HG02642 (cell line): ENCODE data around the gene SH2D3A.
"Not testable (repeated sequence)": the region's sequence is repeated elsewhere in the genome, so short reads cannot be mapped to it uniquely, and the experiment has no call there.

Experiments
- ATAC-seq: cut with Tn5 transposase; IDR thresholded peaks from one replicate; pipeline ENCODE4 v1.9.1; 2021; ENCODE audit warnings: mild to moderate bottlenecking; ENCODE audit not compliant: unreplicated experiment, poor library complexity

The SH2D3A gene

GRCh38 chr19:6762253-6762797, 4.9 kb downstream of the SH2D3A start:
- not testable (repeated sequence) for ATAC-seq

- no peak for ATAC-seq
Measured at GRCh38 chr19:6761053-6761676, 6.1 kb downstream of the SH2D3A start.

GRCh38 chr19:6760606-6761005, 6.6 kb downstream of the SH2D3A start:
- ATAC-seq = no peak

- ATAC-seq = no peak
Measured at GRCh38 chr19:6754653-6755463, 12.4 kb downstream of the SH2D3A start.

GRCh38 chr19:6754136-6754535, 13.1 kb downstream of the SH2D3A start:
- no peak for ATAC-seq

DNA sequence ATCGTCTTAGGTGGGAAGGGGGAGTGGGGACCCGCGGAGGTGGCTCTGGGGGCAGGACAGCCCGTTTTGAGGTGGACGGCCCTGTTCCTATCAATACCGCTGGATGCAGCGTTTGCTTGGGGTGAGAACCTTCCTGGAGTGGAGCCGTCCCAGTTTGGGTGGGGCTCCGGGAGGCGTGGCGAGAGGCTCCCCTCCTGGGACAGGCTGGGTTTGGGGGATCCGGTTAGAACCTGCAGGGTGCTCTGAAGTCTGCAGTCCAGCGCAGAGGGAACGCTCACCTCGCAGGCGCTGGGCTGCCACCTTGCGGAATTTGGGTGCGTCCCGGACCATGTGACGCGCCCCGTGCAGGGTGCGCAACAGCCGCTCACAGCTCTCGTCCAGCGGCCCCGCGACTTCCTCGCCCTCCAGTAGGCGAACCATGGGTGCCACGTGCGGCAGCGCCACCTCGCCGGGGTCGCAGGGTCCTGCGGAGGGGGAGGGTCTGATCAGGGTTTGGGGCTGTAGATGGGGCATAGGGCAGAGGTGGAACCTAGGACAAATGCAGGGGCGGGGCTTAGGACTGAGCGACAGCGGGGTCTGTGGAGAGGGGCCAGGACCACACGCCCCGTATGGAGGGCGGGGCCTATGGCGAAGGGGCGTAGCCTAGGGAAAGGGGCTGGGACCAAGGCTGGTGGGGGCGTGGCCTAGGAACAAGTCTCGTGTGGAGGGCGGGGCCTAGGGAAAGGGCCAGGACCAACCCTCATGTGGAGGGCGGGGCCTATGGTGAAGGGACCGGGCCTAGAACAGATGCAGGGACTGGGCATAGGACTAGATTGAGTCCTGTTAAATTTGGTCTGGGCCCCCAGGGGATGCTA, 13.8 kb downstream of the SH2D3A start:
- peak; percentile 83 for ATAC-seq

- ATAC-seq = no peak
Measured at GRCh38 chr19:6752256-6753177, 14.7 kb downstream of the SH2D3A start.

GRCh38 chr19:6751189-6751588, 16.0 kb downstream of the SH2D3A start:
- no peak for ATAC-seq

DNA sequence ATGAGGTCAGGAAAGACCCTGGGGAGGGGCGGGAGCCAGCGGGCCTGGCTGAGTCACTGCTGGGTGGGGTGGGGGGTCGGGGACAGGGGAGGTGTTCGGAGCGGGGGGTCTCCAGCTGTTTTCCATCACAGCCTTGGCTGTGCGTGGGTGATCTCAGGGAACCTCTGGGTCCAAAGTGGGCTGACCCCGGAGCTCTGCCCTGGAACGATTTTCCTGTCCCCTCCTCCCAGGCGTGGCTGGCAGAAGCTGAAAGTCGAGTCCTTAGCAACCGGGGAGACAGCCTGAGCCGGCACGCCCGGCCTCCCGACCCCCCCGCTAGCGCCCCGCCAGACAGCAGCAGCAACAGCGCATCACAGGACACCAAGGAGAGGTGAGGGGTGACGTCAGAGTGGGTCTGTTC, 17.2 kb downstream of the SH2D3A start:
- no peak for ATAC-seq

GRCh38 chr19:6748543-6748942, 18.7 kb downstream of the SH2D3A start:
- not testable (repeated sequence) for ATAC-seq

- ATAC-seq = no peak
Measured at GRCh38 chr19:6745965-6746364, 21.3 kb downstream of the SH2D3A start.

GRCh38 chr19:6744381-6745301, 22.6 kb downstream of the SH2D3A start:
- ATAC-seq = no peak

GRCh38 chr19:6743714-6744380, 23.4 kb downstream of the SH2D3A start:
- ATAC-seq = no peak

DNA sequence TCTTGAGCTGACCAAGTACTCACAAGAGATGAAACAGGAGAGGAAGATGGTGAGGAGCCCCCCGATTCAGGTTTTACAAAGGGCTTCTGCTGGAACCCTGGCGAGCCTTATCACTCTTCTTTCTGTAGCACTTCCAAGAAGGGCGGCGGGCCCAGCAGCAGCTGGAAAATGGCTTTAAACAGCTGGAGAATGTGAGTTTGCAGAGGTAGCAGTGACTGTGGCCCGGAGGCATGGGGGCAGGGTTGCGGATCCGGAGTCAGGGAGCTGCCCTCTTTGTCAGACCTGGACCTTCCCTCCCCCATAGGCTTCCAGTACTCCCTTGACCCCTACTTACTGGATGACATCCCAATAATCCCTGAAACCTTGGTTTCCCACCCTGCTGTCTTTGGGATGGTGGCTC, 24.2 kb downstream of the SH2D3A start:
- no peak for ATAC-seq

DNA sequence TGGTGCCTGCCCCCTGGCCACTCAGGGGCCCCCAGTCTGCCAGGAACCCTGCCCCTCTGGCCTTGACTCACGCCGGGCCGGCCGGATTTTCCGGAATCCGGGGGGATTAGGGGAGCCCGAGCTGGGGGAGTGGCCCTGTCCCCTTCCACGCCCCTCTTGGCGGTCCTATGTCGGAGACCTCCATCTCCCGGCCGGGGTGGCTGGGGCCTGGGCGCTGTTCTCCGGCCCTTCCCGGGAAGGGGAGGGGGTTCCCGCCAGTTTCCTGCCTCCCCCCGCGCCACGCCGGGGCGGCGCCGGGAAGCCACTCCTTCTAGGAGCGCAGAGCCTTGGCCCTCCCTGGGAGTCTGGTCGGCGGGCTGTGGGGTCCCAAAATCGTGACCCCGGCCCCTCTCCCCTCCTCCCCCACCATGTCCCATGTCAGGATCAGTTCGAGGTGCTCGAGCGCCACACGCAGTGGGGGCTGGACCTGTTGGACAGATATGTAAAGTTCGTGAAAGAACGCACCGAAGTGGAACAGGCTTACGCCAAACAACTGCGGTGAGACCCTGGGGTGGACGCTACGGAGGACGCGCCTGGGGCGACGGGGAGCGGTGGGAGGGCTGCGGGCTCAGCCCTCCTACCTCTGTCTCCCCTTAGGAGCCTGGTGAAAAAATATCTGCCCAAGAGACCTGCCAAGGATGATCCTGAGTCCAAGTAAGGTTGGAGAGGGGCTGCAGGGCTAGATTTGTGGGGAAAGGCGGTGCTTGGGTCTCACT, 26.5 kb downstream of the SH2D3A start:
- ATAC-seq = no peak

GRCh38 chr19:6739883-6740588, 27.2 kb downstream of the SH2D3A start:
- ATAC-seq = no peak

DNA sequence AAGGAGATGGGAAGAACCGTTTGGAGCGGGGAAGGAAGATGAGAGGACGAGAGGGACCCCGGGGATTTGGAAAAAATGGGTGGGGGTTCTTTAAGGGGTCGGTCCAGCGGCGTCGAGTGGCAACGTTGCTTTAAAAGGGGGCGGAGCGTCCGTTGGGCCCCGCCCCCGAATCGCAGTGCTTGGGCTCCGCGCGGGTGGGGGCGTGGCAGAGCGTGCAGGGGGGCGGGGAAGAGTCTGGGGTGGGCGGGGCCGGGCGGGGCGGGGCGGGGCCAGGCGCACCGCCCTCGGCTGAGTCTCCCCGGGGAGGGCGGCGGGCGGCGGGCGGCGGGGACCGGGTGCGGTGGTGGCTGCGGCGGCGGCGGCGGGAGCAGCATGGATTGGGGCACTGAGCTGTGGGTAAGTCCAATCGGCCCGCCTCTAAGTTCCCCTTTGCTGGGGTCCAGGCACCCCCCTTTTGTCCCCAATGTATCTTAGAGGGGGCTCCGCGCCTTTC, 27.8 kb downstream of the SH2D3A start, which contains the start of gene TRIP10:
Gene TRIP10, plus strand, starts transcription at position 291 of the 493 bp plus-strand sequence. Its CDS starts 82 bp downstream, at position 373.
- ATAC-seq = no peak
